ENCODE results near the gene SYNGR3.

DNA sequence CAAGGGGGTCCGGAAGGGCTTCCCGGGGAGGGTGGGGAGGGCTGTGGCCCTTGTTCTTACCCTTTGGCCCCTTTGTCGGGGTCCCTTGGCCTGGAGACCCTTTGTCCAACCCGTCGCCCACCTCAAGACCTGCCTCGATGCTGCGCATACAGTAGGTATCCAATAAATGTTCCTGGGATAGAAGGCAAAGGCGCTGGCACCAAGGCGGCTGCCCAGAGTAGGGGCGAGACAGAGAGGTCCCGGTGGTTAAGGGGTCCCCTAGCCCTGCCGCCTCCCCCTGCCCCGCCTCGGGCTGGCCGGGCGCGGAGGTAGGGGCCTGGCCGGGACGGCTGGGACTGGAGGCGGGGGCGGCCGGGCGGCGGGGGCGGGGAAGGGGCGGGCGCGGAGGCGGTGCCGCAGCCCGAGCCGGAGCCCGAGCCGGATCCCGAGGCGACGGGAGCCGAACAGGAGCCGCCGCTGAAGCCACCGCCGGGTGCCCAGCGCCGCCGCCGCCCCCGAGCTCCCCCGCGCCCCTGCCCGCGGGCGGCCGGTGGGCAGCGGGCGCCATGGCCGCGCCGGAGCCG, 36.8 kb downstream of the SYNGR3 start, which contains the start of gene NHERF2:
- TF ChIP-seq, protein P1, sequence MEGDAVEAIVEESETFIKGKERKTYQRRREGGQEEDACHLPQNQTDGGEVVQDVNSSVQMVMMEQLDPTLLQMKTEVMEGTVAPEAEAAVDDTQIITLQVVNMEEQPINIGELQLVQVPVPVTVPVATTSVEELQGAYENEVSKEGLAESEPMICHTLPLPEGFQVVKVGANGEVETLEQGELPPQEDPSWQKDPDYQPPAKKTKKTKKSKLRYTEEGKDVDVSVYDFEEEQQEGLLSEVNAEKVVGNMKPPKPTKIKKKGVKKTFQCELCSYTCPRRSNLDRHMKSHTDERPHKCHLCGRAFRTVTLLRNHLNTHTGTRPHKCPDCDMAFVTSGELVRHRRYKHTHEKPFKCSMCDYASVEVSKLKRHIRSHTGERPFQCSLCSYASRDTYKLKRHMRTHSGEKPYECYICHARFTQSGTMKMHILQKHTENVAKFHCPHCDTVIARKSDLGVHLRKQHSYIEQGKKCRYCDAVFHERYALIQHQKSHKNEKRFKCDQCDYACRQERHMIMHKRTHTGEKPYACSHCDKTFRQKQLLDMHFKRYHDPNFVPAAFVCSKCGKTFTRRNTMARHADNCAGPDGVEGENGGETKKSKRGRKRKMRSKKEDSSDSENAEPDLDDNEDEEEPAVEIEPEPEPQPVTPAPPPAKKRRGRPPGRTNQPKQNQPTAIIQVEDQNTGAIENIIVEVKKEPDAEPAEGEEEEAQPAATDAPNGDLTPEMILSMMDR (IDR thresholded peaks at IDR 0.05), result no peak
- no peak for TF ChIP-seq POLR2A (IDR thresholded peaks at IDR 0.05)
